ENCODE measurements around the gene AOPEP.

- TF ChIP-seq MEF2A (IDR thresholded peaks at IDR 0.05; ENCODE audit: borderline replicate concordance, low read depth) (no peak), FOSL2 (IDR thresholded peaks at IDR 0.05; ENCODE audit: borderline replicate concordance, low read depth) (no peak), RXRA (IDR thresholded peaks at IDR 0.05; ENCODE audit: borderline replicate concordance, low read depth) (no peak), CTCF (IDR thresholded peaks at IDR 0.05) (no peak), TEAD4 (IDR thresholded peaks at IDR 0.05; ENCODE audit: borderline replicate concordance, insufficient read depth) (no peak)
Measured at GRCh38 chr9:94773655-94774054, 47.2 kb downstream of the AOPEP start.
